Heart left ventricle (tissue), 13 donors: ENCODE data around the gene EFNA5.

Source experiments
- POLR2A ChIP-seq, 2 donors: fragments of 450-650 bp; IDR thresholded peaks; one replicate each; pipeline ENCODE4 v1.6.1; 2017; ENCODE audit warnings: antibody characterized with exemption in 2 of 2, mild to moderate bottlenecking in 2 of 2, moderate library complexity in 2 of 2
- TF ChIP-seq, protein P1 (sequence below), 12 donors: fragments of 200-600 bp; sonication (generic) in 4 of 12; IDR thresholded peaks; one replicate each; pipeline versions ENCODE4 v1.5.0 to v1.8.0; 2018 to 2022; ENCODE audit warnings: antibody characterized with exemption in 12 of 12, mild to moderate bottlenecking in 5 of 12
- donor health status: ischemic (EF 13 %, LVEDD 7.1; RV severe dilation, severe dysfunction).
- donor health status: DM: no; HTN: yes; CAD: no.
- donor health status: DM: no; HTN: no; CAD: no.
- donor health status: ischemic (EF 25% LVEDD 6.9; RV normal size, moderate dysfunction).
- donor health status: ischemic (EF 25% LVEDD 5.7; RV mildly dilated, moderate dysfunction).
- donor health status: ischemic (EF 35%, LVEDD 5.7; RV mildly dilated, moderate dysfunction).
- donor health status: nonischemic (EF 11% LVEDD 7.7; RV severe dilation, severe dysfunction).
- donor health status: DM: yes; HTN: yes; CAD: no.
- donor health status: PGD.
- donor health status: ischemic (EF 29% LVEDD 5.4; RV normal size, mild dysfunction).
- donor health status: nonischemic (EF 23%, LVEDD 6.1; RV moderate dilation, normal function).

- TF ChIP-seq, protein P1, sequence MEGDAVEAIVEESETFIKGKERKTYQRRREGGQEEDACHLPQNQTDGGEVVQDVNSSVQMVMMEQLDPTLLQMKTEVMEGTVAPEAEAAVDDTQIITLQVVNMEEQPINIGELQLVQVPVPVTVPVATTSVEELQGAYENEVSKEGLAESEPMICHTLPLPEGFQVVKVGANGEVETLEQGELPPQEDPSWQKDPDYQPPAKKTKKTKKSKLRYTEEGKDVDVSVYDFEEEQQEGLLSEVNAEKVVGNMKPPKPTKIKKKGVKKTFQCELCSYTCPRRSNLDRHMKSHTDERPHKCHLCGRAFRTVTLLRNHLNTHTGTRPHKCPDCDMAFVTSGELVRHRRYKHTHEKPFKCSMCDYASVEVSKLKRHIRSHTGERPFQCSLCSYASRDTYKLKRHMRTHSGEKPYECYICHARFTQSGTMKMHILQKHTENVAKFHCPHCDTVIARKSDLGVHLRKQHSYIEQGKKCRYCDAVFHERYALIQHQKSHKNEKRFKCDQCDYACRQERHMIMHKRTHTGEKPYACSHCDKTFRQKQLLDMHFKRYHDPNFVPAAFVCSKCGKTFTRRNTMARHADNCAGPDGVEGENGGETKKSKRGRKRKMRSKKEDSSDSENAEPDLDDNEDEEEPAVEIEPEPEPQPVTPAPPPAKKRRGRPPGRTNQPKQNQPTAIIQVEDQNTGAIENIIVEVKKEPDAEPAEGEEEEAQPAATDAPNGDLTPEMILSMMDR (IDR thresholded peaks at IDR 0.05) = no peak
- no peak for TF ChIP-seq POLR2A (IDR thresholded peaks at IDR 0.05)
Measured at GRCh38 chr5:107519900-107520354, 150.8 kb downstream of the EFNA5 start.
